HG02759 (cell line): ENCODE results near the gene MCM3.

Experiments used
- ATAC-seq: cut with Tn5 transposase; IDR thresholded peaks from one replicate; pipeline ENCODE4 v1.9.1; 2021; ENCODE audit warnings: mild to moderate bottlenecking, moderate library complexity; ENCODE audit not compliant: unreplicated experiment

The MCM3 gene

GRCh38 chr6:52254731-52255378 is 29.7 kb downstream of the MCM3 start:
- no peak for ATAC-seq

GRCh38 chr6:52253494-52253893 is 31.0 kb downstream of the MCM3 start:
- ATAC-seq, result no peak

- no peak for ATAC-seq
These were observed 33.4 kb downstream of the MCM3 start for GRCh38 chr6:52251113-52251512.

GRCh38 chr6:52249078-52249477 is 35.5 kb downstream of the MCM3 start:
- ATAC-seq, result no peak

GRCh38 chr6:52245425-52245824 is 39.1 kb downstream of the MCM3 start:
- ATAC-seq, result no peak

GRCh38 chr6:52244400-52244799 is 40.1 kb downstream of the MCM3 start, which contains the start of gene IL17F:
IL17F (minus strand) TSS chr6:52244500; CDS start chr6:52244429, 71 bp downstream.
- no peak for ATAC-seq

- no peak for ATAC-seq
These were observed 41.2 kb downstream of the MCM3 start for GRCh38 chr6:52243282-52243893.

- no peak for ATAC-seq
These were observed 42.7 kb downstream of the MCM3 start for GRCh38 chr6:52241819-52242218.

- ATAC-seq, result peak; percentile 85
These were observed 50.3 kb downstream of the MCM3 start for GRCh38 chr6:52233975-52234823.

GRCh38 chr6:52233005-52233404 is 51.5 kb downstream of the MCM3 start:
- no peak for ATAC-seq

- no peak for ATAC-seq
These were observed 53.0 kb downstream of the MCM3 start for GRCh38 chr6:52231406-52232127.

GRCh38 chr6:52230685-52231084 is 53.9 kb downstream of the MCM3 start:
- ATAC-seq, result no peak

GRCh38 chr6:52227495-52227894 is 57.0 kb downstream of the MCM3 start:
- peak; percentile 100 for ATAC-seq

GRCh38 chr6:52221302-52221701 is 63.2 kb downstream of the MCM3 start:
- ATAC-seq, result peak; percentile 83

- no peak for ATAC-seq
These were observed 66.8 kb downstream of the MCM3 start for GRCh38 chr6:52217761-52218160.

GRCh38 chr6:52216932-52217575 is 67.5 kb downstream of the MCM3 start:
- no peak for ATAC-seq

- ATAC-seq, result no peak
These were observed 68.8 kb downstream of the MCM3 start for GRCh38 chr6:52215787-52216186.
